ENCODE results near the gene CRIP1.

CRIP1 gene

GRCh38 chr14:105536691-105537579 lies 50.2 kb downstream of the CRIP1 start:
- no peak for DNase-seq

DNA sequence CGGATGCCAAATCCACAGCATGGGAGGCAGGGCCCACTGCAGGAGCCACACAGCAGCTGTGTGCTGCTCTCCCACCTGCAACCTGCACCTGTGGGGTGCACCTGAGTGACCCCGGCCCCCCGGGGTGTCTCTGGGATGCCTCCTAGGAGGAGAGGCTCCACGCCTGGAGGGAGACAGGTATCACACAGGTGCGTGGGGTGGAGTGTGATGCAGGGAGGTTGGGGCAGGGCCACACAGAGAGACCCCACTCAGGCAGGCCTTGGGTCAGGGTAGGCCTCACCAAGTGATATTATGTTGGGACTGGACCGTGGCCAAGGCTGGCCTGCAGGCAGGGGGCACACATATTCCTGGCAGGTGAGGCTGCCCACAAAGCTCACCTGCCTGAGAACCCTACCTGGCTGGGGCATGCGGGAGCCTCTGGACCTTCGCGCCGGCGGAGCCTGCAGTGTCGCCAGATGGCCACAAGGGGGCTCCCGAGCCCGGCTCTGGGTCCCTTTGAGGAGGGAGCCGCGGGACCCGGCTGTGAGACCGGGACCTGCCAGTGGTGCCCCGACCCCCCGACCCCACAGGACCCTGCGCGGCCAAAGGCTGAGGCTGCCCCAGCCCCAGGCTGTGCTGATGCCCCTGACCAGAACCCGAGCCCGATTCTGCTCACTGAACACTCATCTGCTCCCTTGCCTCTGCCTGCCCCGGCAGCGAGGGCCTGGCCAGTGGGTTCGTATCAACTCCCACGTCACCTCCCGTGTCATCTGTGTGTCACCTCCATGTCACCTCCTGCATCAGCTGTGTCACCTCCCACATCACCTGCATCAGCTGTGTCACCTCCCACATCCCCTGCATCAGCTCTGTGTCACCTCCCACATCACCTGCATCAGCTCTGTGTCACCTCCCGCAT lies 51.1 kb downstream of the CRIP1 start:
- DNase-seq = peak; percentile 31 to 67 (median 63)

Measured in T-helper 2 cell (primary cell).